ENCODE data around the gene ARHGAP26. TPM values are rescaled to one million over a fixed set of nuclear protein-coding genes. Genes with fewer than 3 reads are reported as not detected.

Gene ARHGAP26
- total RNA-seq, 1 donor from 2014 or later, result 42.1 TPM

- peak overlapping the region; percentile 63 for H3K27ac ChIP-seq
- TF ChIP-seq, protein P1, sequence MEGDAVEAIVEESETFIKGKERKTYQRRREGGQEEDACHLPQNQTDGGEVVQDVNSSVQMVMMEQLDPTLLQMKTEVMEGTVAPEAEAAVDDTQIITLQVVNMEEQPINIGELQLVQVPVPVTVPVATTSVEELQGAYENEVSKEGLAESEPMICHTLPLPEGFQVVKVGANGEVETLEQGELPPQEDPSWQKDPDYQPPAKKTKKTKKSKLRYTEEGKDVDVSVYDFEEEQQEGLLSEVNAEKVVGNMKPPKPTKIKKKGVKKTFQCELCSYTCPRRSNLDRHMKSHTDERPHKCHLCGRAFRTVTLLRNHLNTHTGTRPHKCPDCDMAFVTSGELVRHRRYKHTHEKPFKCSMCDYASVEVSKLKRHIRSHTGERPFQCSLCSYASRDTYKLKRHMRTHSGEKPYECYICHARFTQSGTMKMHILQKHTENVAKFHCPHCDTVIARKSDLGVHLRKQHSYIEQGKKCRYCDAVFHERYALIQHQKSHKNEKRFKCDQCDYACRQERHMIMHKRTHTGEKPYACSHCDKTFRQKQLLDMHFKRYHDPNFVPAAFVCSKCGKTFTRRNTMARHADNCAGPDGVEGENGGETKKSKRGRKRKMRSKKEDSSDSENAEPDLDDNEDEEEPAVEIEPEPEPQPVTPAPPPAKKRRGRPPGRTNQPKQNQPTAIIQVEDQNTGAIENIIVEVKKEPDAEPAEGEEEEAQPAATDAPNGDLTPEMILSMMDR (IDR thresholded peaks at IDR 0.05), result no peak
- H3K27me3 ChIP-seq (ENCODE audit: low read depth), result no peaks in the 10 kb centered on the region
- intact Hi-C loops (cut with DNase I), result no loop called here
- no peak for DNase-seq
- peaks cover 70% of the 10 kb centered on the region for H3K4me1 ChIP-seq
- no peaks in the 10 kb centered on the region for H3K36me3 ChIP-seq
- ATAC-seq, result no peak
- H3K9me3 ChIP-seq, result no peaks in the 10 kb centered on the region
- H3K4me3 ChIP-seq, result no peak overlapping the region
Measured at GRCh38 chr5:142873831-142874230, 103.7 kb downstream of the ARHGAP26 start.

DNA sequence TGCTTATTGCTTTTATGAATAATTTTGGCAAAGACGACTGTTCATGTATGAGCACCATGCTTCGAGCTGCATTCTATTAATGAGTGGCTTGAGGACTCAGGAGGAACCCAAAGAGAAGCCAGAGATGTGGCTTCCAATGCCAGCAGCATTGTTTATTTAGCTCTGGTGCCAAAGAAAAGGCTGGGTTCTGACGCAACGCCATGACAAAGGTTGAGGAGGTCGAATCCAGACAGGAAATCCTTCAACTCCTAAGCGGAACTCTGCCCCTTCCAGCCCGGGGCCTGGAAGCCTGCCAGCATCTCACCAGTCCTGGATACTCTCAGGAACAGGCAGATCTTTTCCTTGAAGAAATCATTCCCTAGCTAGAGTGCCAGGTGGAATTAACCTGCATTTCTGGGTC is 104.4 kb downstream of the ARHGAP26 start:
- peak overlapping the region; percentile 63 for H3K27ac ChIP-seq
- peak; percentile 75 to 88 for ATAC-seq
- TF ChIP-seq, protein P1 (IDR thresholded peaks at IDR 0.05), result no peak
- peaks cover 3% of the 10 kb centered on the region for H3K36me3 ChIP-seq
- intact Hi-C loops (cut with DNase I), result no loop called here
- peaks cover 66% of the 10 kb centered on the region for H3K4me1 ChIP-seq
- H3K27me3 ChIP-seq (ENCODE audit: low read depth), result no peaks in the 10 kb centered on the region
- no peaks in the 10 kb centered on the region for H3K9me3 ChIP-seq
- peak; percentile 90 for DNase-seq
- no peak overlapping the region for H3K4me3 ChIP-seq

DNA sequence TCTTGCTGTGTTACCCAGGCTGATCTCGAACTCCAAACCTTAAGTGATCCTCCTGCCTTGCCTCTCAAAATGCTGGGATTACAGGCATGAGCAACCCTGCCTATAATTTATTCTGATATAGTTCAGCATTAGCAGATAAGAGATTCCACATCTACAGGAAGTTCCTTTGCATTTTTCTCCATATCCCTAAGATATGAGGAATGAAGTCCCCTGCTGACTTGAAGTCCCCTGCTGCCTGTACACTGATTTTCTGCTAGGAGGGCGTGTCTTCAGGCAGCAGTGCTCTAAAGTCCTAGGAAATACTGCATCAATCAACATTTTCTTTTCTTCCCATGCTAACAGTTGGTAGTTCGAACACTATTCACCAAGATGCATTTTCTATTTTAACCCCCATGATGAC is 105.8 kb downstream of the ARHGAP26 start:
- ATAC-seq (no peak), DNase-seq (no peak)
- intact Hi-C loops (cut with DNase I), result no loop called here
- Histone ChIP-seq H3K36me3 (peaks cover 9% of the 10 kb centered on the region), H3K9me3 (no peaks in the 10 kb centered on the region), H3K27ac (no peak overlapping the region), H3K4me3 (no peak overlapping the region), H3K27me3 (ENCODE audit: low read depth) (no peaks in the 10 kb centered on the region), H3K4me1 (peaks cover 61% of the 10 kb centered on the region)
- TF ChIP-seq, protein P1 (IDR thresholded peaks at IDR 0.05), result no peak

DNA sequence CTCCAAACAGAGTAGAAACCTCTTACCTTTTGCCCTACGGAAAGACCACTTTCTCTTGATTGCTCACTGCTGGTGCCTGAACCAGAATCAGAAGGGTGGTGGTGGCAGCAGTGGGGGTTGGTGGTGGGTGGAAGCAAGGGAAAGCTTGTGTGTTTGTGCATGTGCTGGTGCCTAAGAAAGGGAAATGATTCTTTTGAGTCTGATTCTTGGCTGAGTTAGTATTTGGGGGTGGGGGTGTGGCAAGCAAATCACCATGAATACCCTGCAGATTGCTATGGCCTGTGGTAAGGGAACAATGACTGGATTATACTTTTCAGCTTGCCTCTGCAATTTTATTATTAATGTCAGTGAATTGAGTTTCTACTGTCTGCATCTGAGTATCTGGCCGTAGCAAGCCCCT is 106.6 kb downstream of the ARHGAP26 start:
- no peaks in the 10 kb centered on the region for H3K9me3 ChIP-seq
- H3K4me1 ChIP-seq, result peaks cover 61% of the 10 kb centered on the region
- H3K27ac ChIP-seq, result no peak overlapping the region
- no peaks in the 10 kb centered on the region for H3K27me3 ChIP-seq (ENCODE audit: low read depth)
- H3K4me3 ChIP-seq, result no peak overlapping the region
- DNase-seq (no peak), ATAC-seq (no peak)
- peaks cover 9% of the 10 kb centered on the region for H3K36me3 ChIP-seq
- intact Hi-C loops (cut with DNase I), result no loop called here
- TF ChIP-seq, protein P1 (IDR thresholded peaks at IDR 0.05), result no peak

GRCh38 chr5:142878111-142878510 is 107.9 kb downstream of the ARHGAP26 start:
- Histone ChIP-seq H3K9me3 (no peaks in the 10 kb centered on the region), H3K27me3 (ENCODE audit: low read depth) (no peaks in the 10 kb centered on the region), H3K27ac (no peak overlapping the region), H3K4me1 (peaks cover 68% of the 10 kb centered on the region), H3K4me3 (no peak overlapping the region), H3K36me3 (peaks cover 9% of the 10 kb centered on the region)
- intact Hi-C loops (cut with DNase I), result no loop called here
- TF ChIP-seq, protein P1 (IDR thresholded peaks at IDR 0.05), result no peak
- ATAC-seq (no peak), DNase-seq (no peak)

GRCh38 chr5:142878638-142879037 is 108.5 kb downstream of the ARHGAP26 start:
- peaks cover 68% of the 10 kb centered on the region for H3K4me1 ChIP-seq
- TF ChIP-seq, protein P1 (IDR thresholded peaks at IDR 0.05), result no peak
- H3K27ac ChIP-seq, result no peak overlapping the region
- intact Hi-C loops (cut with DNase I), result no loop called here
- no peaks in the 10 kb centered on the region for H3K9me3 ChIP-seq
- H3K27me3 ChIP-seq (ENCODE audit: low read depth), result no peaks in the 10 kb centered on the region
- no peak overlapping the region for H3K4me3 ChIP-seq
- ATAC-seq (no peak), DNase-seq (no peak)
- peaks cover 9% of the 10 kb centered on the region for H3K36me3 ChIP-seq
